Measurements from ENCODE around the gene PEX10. TPM values are rescaled to one million over a fixed set of nuclear protein-coding genes. Genes with fewer than 3 reads are reported as not detected.

PEX10 gene
- total RNA-seq, 1 experiment from 2014 or later: 27.6 TPM

DNA sequence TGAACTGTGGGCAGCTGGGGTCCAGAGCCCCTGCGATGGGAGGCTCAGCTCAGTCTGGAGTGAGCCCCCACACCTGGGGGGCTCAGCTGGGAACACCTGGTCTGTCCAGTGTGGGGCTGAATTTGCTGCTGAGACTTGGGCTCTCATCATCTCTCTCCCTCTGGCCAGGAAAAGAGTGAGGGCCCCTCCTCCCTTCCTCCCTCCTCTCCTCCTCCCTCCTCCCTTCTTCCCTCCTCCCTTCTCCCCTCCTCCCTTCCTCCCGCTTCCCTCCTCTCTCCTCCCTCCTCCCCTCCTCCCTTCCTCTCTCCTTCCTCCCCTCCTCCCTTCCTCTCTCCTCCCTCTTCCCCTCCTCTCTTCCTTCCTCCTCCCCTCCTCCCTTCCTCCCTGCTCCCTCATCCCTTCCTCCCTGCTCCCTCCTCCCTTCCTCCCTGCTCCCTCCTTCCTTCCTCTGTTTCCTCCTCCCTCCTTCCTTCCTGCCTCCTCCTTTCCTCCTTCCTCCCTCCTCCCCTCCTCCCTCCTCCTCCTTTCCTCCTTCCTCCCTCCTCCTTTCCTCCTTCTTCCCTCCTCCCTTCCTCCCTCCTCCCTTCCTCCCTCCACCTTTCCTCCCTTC lies 23.5 kb upstream of the PEX10 start:
- TF ChIP-seq CTCF (conservative IDR thresholded peaks at IDR 0.05; ENCODE audit: low read depth, low read length) (no peak), EZH2 (IDR thresholded peaks at IDR 0.05; ENCODE audit: borderline replicate concordance, low read depth, low read length, poor library complexity, severe bottlenecking) (no peak)
- intact Hi-C loops (cut with micrococcal nuclease; ENCODE audit: unreplicated experiment): no loop called here
- BruUV-seq (replicated peaks): no TSS peak
- DNase-seq (ENCODE audit: low spot score): no peak
- Histone ChIP-seq H3K9me3 (ENCODE audit: low read depth, low read length, poor library complexity, severe bottlenecking) (no peaks in the 10 kb centered on the region), H3K36me3 (ENCODE audit: insufficient read depth, low read length, poor library complexity, severe bottlenecking) (no peaks in the 10 kb centered on the region), H3K27ac (ENCODE audit: low read depth, low read length, poor library complexity, severe bottlenecking) (no peak overlapping the region), H3K4me3 (ENCODE audit: low read depth, low read length, poor library complexity, severe bottlenecking) (no peak overlapping the region), H3K4me1 (ENCODE audit: insufficient read depth, low read length, poor library complexity, severe bottlenecking) (no peaks in the 10 kb centered on the region), H3K27me3 (replicated peaks; ENCODE audit: insufficient read depth, low read depth, low read length, poor library complexity) (peaks cover 46% of the 10 kb centered on the region)
- ChIA-PET POLR2A (ENCODE audit: low non-redundant PET) (no interaction called here), CTCF (no interaction called here)

GRCh38 chr1:2435091-2435490 lies 22.7 kb upstream of the PEX10 start:
- ChIA-PET POLR2A (ENCODE audit: low non-redundant PET) (no interaction called here), CTCF (no interaction called here)
- DNase-seq (ENCODE audit: low spot score): no peak
- no TSS peak for BruUV-seq (replicated peaks)
- H3K4me1 ChIP-seq (ENCODE audit: insufficient read depth, low read length, poor library complexity, severe bottlenecking): no peaks in the 10 kb centered on the region
- no peak overlapping the region for H3K4me3 ChIP-seq (ENCODE audit: low read depth, low read length, poor library complexity, severe bottlenecking)
- H3K27me3 ChIP-seq (replicated peaks; ENCODE audit: insufficient read depth, low read depth, low read length, poor library complexity): peaks cover 45% of the 10 kb centered on the region
- intact Hi-C loops (cut with micrococcal nuclease; ENCODE audit: unreplicated experiment): no loop called here
- no peaks in the 10 kb centered on the region for H3K36me3 ChIP-seq (ENCODE audit: insufficient read depth, low read length, poor library complexity, severe bottlenecking)
- TF ChIP-seq CTCF (conservative IDR thresholded peaks at IDR 0.05; ENCODE audit: low read depth, low read length) (no peak), EZH2 (IDR thresholded peaks at IDR 0.05; ENCODE audit: borderline replicate concordance, low read depth, low read length, poor library complexity, severe bottlenecking) (no peak)
- no peaks in the 10 kb centered on the region for H3K9me3 ChIP-seq (ENCODE audit: low read depth, low read length, poor library complexity, severe bottlenecking)
- H3K27ac ChIP-seq (ENCODE audit: low read depth, low read length, poor library complexity, severe bottlenecking): no peak overlapping the region

DNA sequence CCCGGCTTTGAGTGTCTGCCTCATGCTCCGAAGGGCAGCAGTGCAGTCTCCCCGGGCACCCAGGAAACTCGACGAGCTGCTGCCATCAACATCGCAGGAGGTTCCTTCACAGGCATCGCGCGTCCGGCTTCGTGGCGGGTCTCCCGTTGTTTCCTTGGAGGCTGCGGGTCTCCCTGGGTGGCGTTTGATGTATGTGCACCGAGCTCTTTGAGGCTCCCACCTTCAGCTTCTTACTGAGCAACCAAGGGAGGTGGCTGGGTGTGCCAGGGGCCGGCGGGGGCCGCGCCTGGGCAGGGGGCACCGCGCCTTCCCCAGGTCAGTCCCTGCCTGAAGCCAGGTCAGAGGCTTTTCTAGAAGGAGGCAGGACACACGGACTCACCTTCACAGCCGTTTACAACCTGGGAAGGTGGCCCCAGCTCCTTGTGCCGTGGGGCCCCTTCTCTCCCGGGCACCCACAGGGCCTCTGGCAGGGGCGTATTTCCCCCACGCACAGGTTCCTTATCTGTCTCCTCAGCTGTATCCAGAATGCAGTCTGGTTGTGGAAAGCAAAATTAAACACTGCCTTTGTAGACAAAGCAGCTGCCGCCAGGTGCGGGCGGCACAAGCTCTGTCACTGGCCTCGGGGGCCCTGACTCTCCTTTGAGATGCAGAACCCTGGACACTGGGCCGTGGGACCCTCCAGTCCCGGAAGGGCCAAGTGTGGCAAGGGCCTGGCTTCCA lies 21.7 kb upstream of the PEX10 start:
- Histone ChIP-seq H3K36me3 (ENCODE audit: insufficient read depth, low read length, poor library complexity, severe bottlenecking) (no peaks in the 10 kb centered on the region), H3K27me3 (replicated peaks; ENCODE audit: insufficient read depth, low read depth, low read length, poor library complexity) (peaks cover 45% of the 10 kb centered on the region), H3K4me1 (ENCODE audit: insufficient read depth, low read length, poor library complexity, severe bottlenecking) (no peaks in the 10 kb centered on the region), H3K9me3 (ENCODE audit: low read depth, low read length, poor library complexity, severe bottlenecking) (no peaks in the 10 kb centered on the region), H3K27ac (ENCODE audit: low read depth, low read length, poor library complexity, severe bottlenecking) (no peak overlapping the region), H3K4me3 (ENCODE audit: low read depth, low read length, poor library complexity, severe bottlenecking) (no peak overlapping the region)
- ChIA-PET CTCF (no interaction called here), POLR2A (ENCODE audit: low non-redundant PET) (no interaction called here)
- no TSS peak for BruUV-seq (replicated peaks)
- no peak for DNase-seq (ENCODE audit: low spot score)
- intact Hi-C loops (cut with micrococcal nuclease; ENCODE audit: unreplicated experiment): no loop called here
- TF ChIP-seq CTCF (conservative IDR thresholded peaks at IDR 0.05; ENCODE audit: low read depth, low read length) (no peak), EZH2 (IDR thresholded peaks at IDR 0.05; ENCODE audit: borderline replicate concordance, low read depth, low read length, poor library complexity, severe bottlenecking) (no peak)

Measured in A673 (cell line).